ENCODE results near the gene BCAS3.

DNA sequence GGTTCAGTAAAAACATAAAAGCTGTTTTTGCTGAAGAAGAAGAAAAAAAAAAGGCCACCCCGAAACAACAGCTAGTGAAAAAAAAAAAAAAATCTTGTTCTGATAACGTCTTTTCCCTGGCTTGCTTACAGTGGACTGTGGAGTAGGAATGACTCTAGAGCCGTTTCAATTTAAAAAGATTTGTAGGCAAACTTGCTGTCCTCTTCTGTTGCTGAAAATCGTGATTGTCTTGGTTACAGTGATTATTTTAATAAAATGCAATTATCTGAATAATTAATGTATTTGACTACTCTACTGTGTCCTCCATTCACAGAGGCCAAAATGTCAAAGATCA lies 531.4 kb downstream of the BCAS3 start:
- TF ChIP-seq, protein P1, sequence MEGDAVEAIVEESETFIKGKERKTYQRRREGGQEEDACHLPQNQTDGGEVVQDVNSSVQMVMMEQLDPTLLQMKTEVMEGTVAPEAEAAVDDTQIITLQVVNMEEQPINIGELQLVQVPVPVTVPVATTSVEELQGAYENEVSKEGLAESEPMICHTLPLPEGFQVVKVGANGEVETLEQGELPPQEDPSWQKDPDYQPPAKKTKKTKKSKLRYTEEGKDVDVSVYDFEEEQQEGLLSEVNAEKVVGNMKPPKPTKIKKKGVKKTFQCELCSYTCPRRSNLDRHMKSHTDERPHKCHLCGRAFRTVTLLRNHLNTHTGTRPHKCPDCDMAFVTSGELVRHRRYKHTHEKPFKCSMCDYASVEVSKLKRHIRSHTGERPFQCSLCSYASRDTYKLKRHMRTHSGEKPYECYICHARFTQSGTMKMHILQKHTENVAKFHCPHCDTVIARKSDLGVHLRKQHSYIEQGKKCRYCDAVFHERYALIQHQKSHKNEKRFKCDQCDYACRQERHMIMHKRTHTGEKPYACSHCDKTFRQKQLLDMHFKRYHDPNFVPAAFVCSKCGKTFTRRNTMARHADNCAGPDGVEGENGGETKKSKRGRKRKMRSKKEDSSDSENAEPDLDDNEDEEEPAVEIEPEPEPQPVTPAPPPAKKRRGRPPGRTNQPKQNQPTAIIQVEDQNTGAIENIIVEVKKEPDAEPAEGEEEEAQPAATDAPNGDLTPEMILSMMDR (IDR thresholded peaks at IDR 0.05) = no peak
- TF ChIP-seq ZFX (IDR thresholded peaks at IDR 0.05; ENCODE audit: borderline replicate concordance) = no peak
